Gastroesophageal sphincter (tissue), 3 donors: ENCODE measurements around the gene LIN9.

Experiments used
- EP300 ChIP-seq: sonication (generic); formaldehyde crosslinking; IDR thresholded peaks from one replicate; pipeline ENCODE4 v1.6.1; 2017; ENCODE audit warnings: antibody characterized with exemption, mild to moderate bottlenecking
- POLR2A ChIP-seq, 2 donors: fragments of 450-650 bp; IDR thresholded peaks; one replicate each; pipeline ENCODE4 v1.6.1; 2017; ENCODE audit warnings: antibody characterized with exemption in 2 of 2, mild to moderate bottlenecking in 2 of 2, moderate library complexity in 1 of 2
- TF ChIP-seq, protein P1 (sequence below), 4 experiments: fragments of 200-600 bp in 2 of 4; fragments of 450-650 bp in 2 of 4; sonication (generic) in 1 of 4; IDR thresholded peaks; one replicate each; pipeline ENCODE4 v1.5.1; 2017 to 2019; ENCODE audit warnings: antibody characterized with exemption in 4 of 4, mild to moderate bottlenecking in 2 of 4, moderate library complexity in 2 of 4

DNA sequence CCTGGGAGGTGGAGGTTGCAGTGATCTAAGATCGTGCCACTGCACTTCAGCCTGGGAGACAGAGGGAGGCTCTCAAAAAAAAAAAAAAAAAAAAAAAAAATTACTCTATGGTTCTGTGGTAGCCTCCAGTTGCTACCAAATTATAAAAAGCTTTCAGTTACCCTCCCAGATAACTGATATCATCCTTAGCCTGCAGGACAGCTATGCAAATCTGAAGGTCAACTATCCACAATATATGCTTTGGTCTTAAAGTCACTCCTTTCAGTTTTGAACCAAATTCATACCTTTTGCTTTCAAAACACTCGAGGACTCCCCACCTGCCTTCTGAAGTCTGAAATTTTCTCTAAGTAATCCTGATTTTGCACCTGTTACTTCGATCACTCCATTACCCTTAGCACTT lies 82.4 kb downstream of the LIN9 start:
- TF ChIP-seq, protein P1, sequence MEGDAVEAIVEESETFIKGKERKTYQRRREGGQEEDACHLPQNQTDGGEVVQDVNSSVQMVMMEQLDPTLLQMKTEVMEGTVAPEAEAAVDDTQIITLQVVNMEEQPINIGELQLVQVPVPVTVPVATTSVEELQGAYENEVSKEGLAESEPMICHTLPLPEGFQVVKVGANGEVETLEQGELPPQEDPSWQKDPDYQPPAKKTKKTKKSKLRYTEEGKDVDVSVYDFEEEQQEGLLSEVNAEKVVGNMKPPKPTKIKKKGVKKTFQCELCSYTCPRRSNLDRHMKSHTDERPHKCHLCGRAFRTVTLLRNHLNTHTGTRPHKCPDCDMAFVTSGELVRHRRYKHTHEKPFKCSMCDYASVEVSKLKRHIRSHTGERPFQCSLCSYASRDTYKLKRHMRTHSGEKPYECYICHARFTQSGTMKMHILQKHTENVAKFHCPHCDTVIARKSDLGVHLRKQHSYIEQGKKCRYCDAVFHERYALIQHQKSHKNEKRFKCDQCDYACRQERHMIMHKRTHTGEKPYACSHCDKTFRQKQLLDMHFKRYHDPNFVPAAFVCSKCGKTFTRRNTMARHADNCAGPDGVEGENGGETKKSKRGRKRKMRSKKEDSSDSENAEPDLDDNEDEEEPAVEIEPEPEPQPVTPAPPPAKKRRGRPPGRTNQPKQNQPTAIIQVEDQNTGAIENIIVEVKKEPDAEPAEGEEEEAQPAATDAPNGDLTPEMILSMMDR (IDR thresholded peaks at IDR 0.05) = no peak
- TF ChIP-seq EP300 (no peak), POLR2A (IDR thresholded peaks at IDR 0.05) (no peak)
